Osteoblast (primary cell): ENCODE measurements around the gene CCDC86. TPM values are rescaled to one million over a fixed set of nuclear protein-coding genes. Genes with fewer than 3 reads are reported as not detected.

Experiments used
- DNase-seq: peaks from one replicate; pipeline ENCODE4 v3.0.0; 2011; ENCODE audit warnings: low spot score, mixed read lengths; ENCODE audit not compliant: insufficient read length; ENCODE audit errors: missing footprints
- H2AFZ ChIP-seq: 2 replicates; pipeline ENCODE4 v1.6.0; 2011; ENCODE audit warnings: mild to moderate bottlenecking, low read length
- H3K27ac ChIP-seq: 2 replicates; pipeline ENCODE4 v1.5.1; 2011; ENCODE audit warnings: mild to moderate bottlenecking, low read depth, low read length, moderate library complexity
- H3K27me3 ChIP-seq: 2 replicates; pipeline ENCODE4 v1.6.0; 2012; ENCODE audit warnings: mild to moderate bottlenecking, control low read depth, inconsistent platforms, low read length, moderate library complexity; ENCODE audit not compliant: insufficient read depth
- H3K36me3 ChIP-seq: 2 replicates; pipeline ENCODE4 v1.5.1; 2011; ENCODE audit warnings: mild to moderate bottlenecking, low read length, control low read depth, moderate library complexity; ENCODE audit not compliant: insufficient read depth
- H3K4me1 ChIP-seq: 2 replicates; pipeline ENCODE4 v1.5.1; 2011; ENCODE audit warnings: mild to moderate bottlenecking, low read length, control low read depth, moderate library complexity; ENCODE audit not compliant: insufficient read depth
- H3K4me2 ChIP-seq: 2 replicates; pipeline ENCODE4 v1.6.0; 2011; ENCODE audit warnings: mild to moderate bottlenecking, low read length; ENCODE audit not compliant: insufficient read depth
- H3K4me3 ChIP-seq: fragments of 200-600 bp; sonication (generic); 3 replicates; pipeline ENCODE4 v1.5.1; 2012; ENCODE audit warnings: mild to moderate bottlenecking, low read length, inconsistent platforms; ENCODE audit not compliant: insufficient read depth
- H3K79me2 ChIP-seq: 2 replicates; pipeline ENCODE4 v1.6.0; 2012; ENCODE audit warnings: mild to moderate bottlenecking, low read length, control low read depth, inconsistent platforms; ENCODE audit not compliant: insufficient read depth
- H3K9me3 ChIP-seq: 2 replicates; pipeline ENCODE4 v1.5.1; 2011; ENCODE audit warnings: low read depth, low read length, control low read depth
- H4K20me1 ChIP-seq: 2 replicates; pipeline ENCODE4 v1.6.0; 2012; ENCODE audit warnings: mild to moderate bottlenecking, low read length, control low read depth; ENCODE audit not compliant: insufficient read depth
- CTCF ChIP-seq: IDR thresholded peaks from 2 replicates; pipeline ENCODE4 v1.5.1; 2011; ENCODE audit warnings: mild to moderate bottlenecking, low read depth, low read length, moderate library complexity; ENCODE audit errors: extremely low read depth
- total RNA-seq: library from RNA; depleted of rRNA; stranded (reverse); fragments of >200 nt; gene quantifications from 2 replicates; pipeline ENCODE4 v1.2.3, GENCODE V29; 2012

CCDC86 gene
- total RNA-seq, 1 donor, result 6.2 TPM

GRCh38 chr11:60887556-60887955 is 45.6 kb downstream of the CCDC86 start:
- Histone ChIP-seq H3K79me2 (no peaks in the 10 kb centered on the region), H3K27me3 (no peaks in the 10 kb centered on the region), H3K4me3 (no peak overlapping the region), H4K20me1 (no peaks in the 10 kb centered on the region), H3K4me1 (no peaks in the 10 kb centered on the region), H3K36me3 (peaks cover 17% of the 10 kb centered on the region), H3K27ac (no peak overlapping the region), H3K4me2 (no peak overlapping the region), H3K9me3 (no peaks in the 10 kb centered on the region), H2AFZ (no peak overlapping the region)
- DNase-seq, result no peak
- TF ChIP-seq CTCF, result peak; percentile 80

- Histone ChIP-seq H3K9me3 (no peaks in the 10 kb centered on the region), H3K27ac (no peak overlapping the region), H3K4me2 (no peak overlapping the region), H3K79me2 (no peaks in the 10 kb centered on the region), H3K4me1 (no peaks in the 10 kb centered on the region), H4K20me1 (no peaks in the 10 kb centered on the region), H2AFZ (no peak overlapping the region), H3K4me3 (no peak overlapping the region), H3K36me3 (peaks cover 28% of the 10 kb centered on the region), H3K27me3 (no peaks in the 10 kb centered on the region)
- DNase-seq, result no peak
- no peak for TF ChIP-seq CTCF
These were observed 48.0 kb downstream of the CCDC86 start for GRCh38 chr11:60889869-60890311.

DNA sequence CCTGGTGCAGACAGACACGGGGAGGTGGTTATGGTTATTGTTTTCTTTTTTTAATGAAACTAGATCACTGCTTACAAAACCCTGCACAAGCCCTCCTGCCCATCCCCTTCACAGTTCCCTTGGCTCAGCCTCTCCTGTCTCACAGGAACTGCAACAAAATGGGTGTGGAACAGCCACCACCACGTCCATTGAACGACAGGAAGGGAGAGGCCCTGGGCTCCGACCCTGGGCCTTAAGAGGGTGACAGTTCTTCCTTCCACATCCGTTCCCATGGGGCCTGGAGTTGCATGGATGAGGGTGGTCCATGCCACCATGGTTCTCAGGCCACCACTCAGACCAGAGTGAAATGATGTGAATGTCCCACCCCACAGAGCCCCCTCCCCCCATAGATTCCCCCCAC is 48.8 kb downstream of the CCDC86 start:
- Histone ChIP-seq H2AFZ (no peak overlapping the region), H3K79me2 (no peaks in the 10 kb centered on the region), H3K27me3 (no peaks in the 10 kb centered on the region), H3K9me3 (no peaks in the 10 kb centered on the region), H3K4me3 (no peak overlapping the region), H3K4me1 (no peaks in the 10 kb centered on the region), H3K27ac (no peak overlapping the region), H4K20me1 (no peaks in the 10 kb centered on the region), H3K4me2 (no peak overlapping the region), H3K36me3 (peaks cover 33% of the 10 kb centered on the region)
- DNase-seq, result no peak
- TF ChIP-seq CTCF, result no peak

DNA sequence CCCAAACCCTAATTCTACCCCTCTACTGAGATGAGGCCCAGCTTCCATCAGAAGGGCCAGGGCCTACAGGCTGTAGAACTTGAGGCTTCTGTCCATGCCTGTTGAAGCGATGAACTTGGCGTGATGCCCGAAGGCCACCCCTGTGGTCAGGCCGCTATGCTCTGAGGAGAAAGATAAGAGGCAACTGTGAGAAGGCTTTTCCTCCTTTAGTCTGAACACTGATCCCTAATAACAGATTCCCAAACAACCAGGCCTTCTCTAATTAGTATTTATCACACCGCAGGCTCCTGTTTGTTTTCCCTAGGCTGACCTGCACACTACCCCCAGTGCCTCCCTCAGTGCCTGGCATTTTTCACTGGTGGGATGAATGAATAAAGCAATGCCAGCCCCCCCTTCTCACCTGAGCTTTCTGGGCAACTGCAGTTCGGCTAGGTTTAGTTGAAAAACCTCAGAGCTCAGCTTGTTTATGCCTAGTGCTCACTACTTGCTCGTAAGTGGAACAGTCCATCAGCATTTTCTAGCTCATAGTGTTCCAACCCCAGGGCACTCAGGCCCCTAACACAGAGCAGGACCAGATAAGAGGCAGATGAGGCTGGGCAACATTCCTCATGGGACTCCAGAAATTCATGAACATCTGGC is 49.3 kb downstream of the CCDC86 start:
- Histone ChIP-seq H3K79me2 (no peaks in the 10 kb centered on the region), H3K4me1 (no peaks in the 10 kb centered on the region), H3K4me3 (no peak overlapping the region), H3K27ac (no peak overlapping the region), H3K27me3 (no peaks in the 10 kb centered on the region), H3K36me3 (peaks cover 38% of the 10 kb centered on the region), H4K20me1 (no peaks in the 10 kb centered on the region), H2AFZ (no peak overlapping the region), H3K9me3 (no peaks in the 10 kb centered on the region), H3K4me2 (no peak overlapping the region)
- no peak for DNase-seq
- no peak for TF ChIP-seq CTCF
